Chondrocyte (in vitro differentiated cells): ENCODE results near the gene NCKAP1. TPM values are rescaled to one million over a fixed set of nuclear protein-coding genes. Genes with fewer than 3 reads are reported as not detected.

ENCODE experiments used
- DNase-seq: peaks from one replicate; pipeline ENCODE4 v3.0.0; 2021; ENCODE audit warnings: mixed read lengths, low spot score
- H3K27ac Mint-ChIP-seq: one replicate; pipeline ENCODE4 v1.8.0; 2021; ENCODE audit warnings: mild to moderate bottlenecking, moderate library complexity, mixed read lengths; ENCODE audit not compliant: unreplicated experiment
- H3K27me3 Mint-ChIP-seq: 2 replicates; pipeline ENCODE4 v1.8.0; 2021; ENCODE audit warnings: low read depth, mixed read lengths
- H3K36me3 Mint-ChIP-seq: 2 replicates; pipeline ENCODE4 v1.8.0; 2021; ENCODE audit warnings: low read depth, mixed read lengths
- H3K4me1 Mint-ChIP-seq: 2 replicates; pipeline ENCODE4 v1.8.0; 2021; ENCODE audit warnings: low read depth, mild to moderate bottlenecking, mixed read lengths
- H3K4me3 Mint-ChIP-seq: one replicate; pipeline ENCODE4 v1.8.0; 2021; ENCODE audit warnings: mild to moderate bottlenecking, moderate library complexity, mixed read lengths; ENCODE audit not compliant: unreplicated experiment
- H3K9me3 Mint-ChIP-seq: 2 replicates; pipeline ENCODE4 v1.8.0; 2021; ENCODE audit warnings: low read depth, mixed read lengths
- total RNA-seq: library from RNA; stranded (reverse); gene quantifications from 3 replicates; pipeline ENCODE4 v1.2.1, GENCODE V29; 2021
- TF ChIP-seq, protein P1 (sequence below): fragments of 200-600 bp; sonication (generic); IDR thresholded peaks from 2 replicates; pipeline ENCODE4 v1.5.0; 2021; ENCODE audit warnings: antibody characterized with exemption, mild to moderate bottlenecking, moderate library complexity

NCKAP1 gene
- total RNA-seq, 1 donor from 2014 or later: 189 TPM

DNA sequence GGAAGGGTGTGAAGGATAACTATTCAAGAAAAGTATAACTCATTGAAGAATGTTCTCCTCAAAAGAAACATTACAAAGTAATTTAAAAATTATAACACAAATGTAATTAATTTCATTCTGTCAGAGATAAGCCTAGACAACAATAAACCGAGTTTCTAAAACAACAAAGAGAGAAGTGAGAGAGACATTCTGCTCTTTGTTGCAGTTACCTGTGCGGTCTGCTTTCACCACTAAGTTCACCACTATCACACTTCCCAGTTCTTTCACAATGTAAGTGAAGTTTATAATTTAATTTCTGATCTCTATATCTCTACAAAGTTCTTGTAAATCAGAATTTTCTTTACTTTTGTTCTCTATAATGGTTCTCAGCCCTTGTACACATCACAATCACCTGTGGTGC lies 95.5 kb downstream of the NCKAP1 start:
- peaks cover 31% of the 10 kb centered on the region for H3K36me3 Mint-ChIP-seq
- H3K27me3 Mint-ChIP-seq: no peaks in the 10 kb centered on the region
- DNase-seq: no peak
- peaks cover 12% of the 10 kb centered on the region for H3K4me1 Mint-ChIP-seq
- H3K9me3 Mint-ChIP-seq: no peaks in the 10 kb centered on the region
- TF ChIP-seq, protein P1, sequence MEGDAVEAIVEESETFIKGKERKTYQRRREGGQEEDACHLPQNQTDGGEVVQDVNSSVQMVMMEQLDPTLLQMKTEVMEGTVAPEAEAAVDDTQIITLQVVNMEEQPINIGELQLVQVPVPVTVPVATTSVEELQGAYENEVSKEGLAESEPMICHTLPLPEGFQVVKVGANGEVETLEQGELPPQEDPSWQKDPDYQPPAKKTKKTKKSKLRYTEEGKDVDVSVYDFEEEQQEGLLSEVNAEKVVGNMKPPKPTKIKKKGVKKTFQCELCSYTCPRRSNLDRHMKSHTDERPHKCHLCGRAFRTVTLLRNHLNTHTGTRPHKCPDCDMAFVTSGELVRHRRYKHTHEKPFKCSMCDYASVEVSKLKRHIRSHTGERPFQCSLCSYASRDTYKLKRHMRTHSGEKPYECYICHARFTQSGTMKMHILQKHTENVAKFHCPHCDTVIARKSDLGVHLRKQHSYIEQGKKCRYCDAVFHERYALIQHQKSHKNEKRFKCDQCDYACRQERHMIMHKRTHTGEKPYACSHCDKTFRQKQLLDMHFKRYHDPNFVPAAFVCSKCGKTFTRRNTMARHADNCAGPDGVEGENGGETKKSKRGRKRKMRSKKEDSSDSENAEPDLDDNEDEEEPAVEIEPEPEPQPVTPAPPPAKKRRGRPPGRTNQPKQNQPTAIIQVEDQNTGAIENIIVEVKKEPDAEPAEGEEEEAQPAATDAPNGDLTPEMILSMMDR: no peak
- no peak overlapping the region for H3K4me3 Mint-ChIP-seq
- no peak overlapping the region for H3K27ac Mint-ChIP-seq

DNA sequence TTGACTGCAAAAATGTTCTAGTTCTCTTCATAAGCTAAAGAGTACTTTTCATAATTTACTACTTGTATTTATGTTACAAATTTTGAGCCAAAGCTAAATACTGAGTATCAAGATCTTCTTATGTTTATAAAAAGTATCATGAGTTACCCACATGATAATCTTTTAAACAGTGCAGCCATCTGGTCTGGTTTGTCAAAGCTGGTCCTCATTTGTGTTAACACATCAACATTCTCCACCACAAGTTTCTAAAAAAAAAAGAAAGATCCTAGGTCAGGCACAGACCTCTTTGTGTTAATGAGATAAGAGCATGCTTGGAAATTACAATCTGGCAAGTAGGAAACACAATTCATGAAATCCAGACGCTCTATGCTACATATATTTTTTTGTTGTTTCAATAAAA lies 96.3 kb downstream of the NCKAP1 start:
- Mint-ChIP-seq H3K36me3 (peaks cover 32% of the 10 kb centered on the region), H3K27ac (no peak overlapping the region)
- DNase-seq: no peak

DNA sequence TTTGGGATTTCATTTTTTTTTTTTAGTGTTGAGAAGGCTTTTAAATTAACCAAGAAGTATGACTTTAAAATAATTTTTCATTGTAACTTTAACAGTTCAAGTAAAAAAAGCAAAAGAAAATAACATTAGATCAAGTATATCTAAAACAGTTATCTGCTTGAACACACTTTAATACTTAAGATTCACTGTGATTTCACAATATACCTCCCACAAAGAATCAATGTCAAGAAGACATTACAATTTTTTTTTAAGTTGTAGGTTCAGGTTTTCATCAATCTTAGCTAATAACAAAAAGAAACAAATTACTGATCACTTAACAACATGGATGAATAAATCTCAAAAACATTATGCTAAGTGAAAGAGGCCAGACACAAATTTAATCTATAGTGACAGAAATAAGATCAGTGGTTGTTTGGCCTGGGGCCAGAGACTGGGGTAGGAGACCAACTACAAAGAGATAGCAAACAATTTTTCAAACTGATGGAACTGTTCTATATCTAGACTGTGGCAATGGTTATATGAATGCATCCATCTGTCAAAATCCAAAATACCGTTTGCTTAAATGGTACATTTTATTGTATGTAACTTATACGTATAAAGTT lies 97.0 kb downstream of the NCKAP1 start:
- H3K9me3 Mint-ChIP-seq: no peaks in the 10 kb centered on the region
- H3K36me3 Mint-ChIP-seq: peaks cover 32% of the 10 kb centered on the region
- H3K4me3 Mint-ChIP-seq: no peak overlapping the region
- no peak overlapping the region for H3K27ac Mint-ChIP-seq
- no peaks in the 10 kb centered on the region for H3K27me3 Mint-ChIP-seq
- TF ChIP-seq, protein P1: no peak
- no peak for DNase-seq
- peaks cover 6% of the 10 kb centered on the region for H3K4me1 Mint-ChIP-seq

More for the DNA sequence above, 96.3 kb downstream of the NCKAP1 start:
- H3K27me3 Mint-ChIP-seq: no peaks in the 10 kb centered on the region
- H3K9me3 Mint-ChIP-seq: no peaks in the 10 kb centered on the region
- no peak overlapping the region for H3K4me3 Mint-ChIP-seq
- peaks cover 12% of the 10 kb centered on the region for H3K4me1 Mint-ChIP-seq
- TF ChIP-seq, protein P1: no peak

DNA sequence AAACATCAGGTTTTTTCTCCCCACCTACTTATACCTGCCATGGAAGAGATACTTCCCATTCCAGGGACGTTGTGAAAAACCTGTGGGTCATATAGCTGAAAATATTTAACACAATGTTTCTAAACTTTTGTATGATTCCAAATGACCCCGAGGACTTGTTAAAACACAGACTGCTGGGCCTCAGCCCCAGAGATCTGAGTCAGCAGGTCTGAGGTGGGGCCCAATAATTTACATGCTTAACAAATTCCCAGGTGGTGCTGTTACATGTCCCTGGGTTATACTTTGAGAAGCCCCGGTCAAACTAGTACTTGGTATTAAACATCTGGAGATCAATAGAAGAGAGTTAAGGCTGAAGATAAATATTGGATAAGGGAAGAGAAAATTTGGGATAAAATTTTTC lies 100.4 kb downstream of the NCKAP1 start:
- peaks cover 3% of the 10 kb centered on the region for H3K4me1 Mint-ChIP-seq

DNA sequence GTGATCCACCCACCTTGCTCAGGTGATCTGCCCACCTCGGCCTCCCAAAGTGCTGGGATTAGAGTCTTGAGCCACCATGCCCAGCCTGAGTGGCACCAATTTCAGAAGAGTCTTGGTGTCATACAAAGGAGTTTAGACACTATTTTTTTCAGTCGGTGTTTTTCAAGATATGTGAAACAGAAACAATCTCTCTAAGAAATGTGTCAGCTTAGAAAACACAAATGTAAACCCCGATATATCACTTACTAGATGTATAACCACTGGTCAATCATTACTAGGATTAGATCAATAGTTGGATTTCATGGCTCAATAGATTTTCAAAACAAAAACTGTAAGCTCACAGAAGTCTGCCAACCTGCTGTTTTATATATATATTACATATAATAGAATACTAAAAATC lies 104.6 kb downstream of the NCKAP1 start:
- no peak overlapping the region for H3K27ac Mint-ChIP-seq
- no peak overlapping the region for H3K4me3 Mint-ChIP-seq
- H3K9me3 Mint-ChIP-seq: no peaks in the 10 kb centered on the region
- peaks cover 22% of the 10 kb centered on the region for H3K36me3 Mint-ChIP-seq
- no peaks in the 10 kb centered on the region for H3K27me3 Mint-ChIP-seq
- TF ChIP-seq, protein P1: no peak
- no peak for DNase-seq
- peaks cover 14% of the 10 kb centered on the region for H3K4me1 Mint-ChIP-seq

More for the DNA sequence above, 100.4 kb downstream of the NCKAP1 start:
- DNase-seq: no peak
- Mint-ChIP-seq H3K27me3 (no peaks in the 10 kb centered on the region), H3K36me3 (peaks cover 27% of the 10 kb centered on the region), H3K27ac (no peak overlapping the region), H3K4me3 (no peak overlapping the region), H3K9me3 (no peaks in the 10 kb centered on the region)
- TF ChIP-seq, protein P1: no peak
